ENCODE results near the gene RAB37. TPM values are rescaled to one million over a fixed set of nuclear protein-coding genes. Genes with fewer than 3 reads are reported as not detected.

The RAB37 gene
- total and polyA plus RNA-seq, 2 of the 13 experiments (the other 11 are each of a cell fraction or from before 2014, with no cell fraction given), result 0.91 to 3.7 TPM

DNA sequence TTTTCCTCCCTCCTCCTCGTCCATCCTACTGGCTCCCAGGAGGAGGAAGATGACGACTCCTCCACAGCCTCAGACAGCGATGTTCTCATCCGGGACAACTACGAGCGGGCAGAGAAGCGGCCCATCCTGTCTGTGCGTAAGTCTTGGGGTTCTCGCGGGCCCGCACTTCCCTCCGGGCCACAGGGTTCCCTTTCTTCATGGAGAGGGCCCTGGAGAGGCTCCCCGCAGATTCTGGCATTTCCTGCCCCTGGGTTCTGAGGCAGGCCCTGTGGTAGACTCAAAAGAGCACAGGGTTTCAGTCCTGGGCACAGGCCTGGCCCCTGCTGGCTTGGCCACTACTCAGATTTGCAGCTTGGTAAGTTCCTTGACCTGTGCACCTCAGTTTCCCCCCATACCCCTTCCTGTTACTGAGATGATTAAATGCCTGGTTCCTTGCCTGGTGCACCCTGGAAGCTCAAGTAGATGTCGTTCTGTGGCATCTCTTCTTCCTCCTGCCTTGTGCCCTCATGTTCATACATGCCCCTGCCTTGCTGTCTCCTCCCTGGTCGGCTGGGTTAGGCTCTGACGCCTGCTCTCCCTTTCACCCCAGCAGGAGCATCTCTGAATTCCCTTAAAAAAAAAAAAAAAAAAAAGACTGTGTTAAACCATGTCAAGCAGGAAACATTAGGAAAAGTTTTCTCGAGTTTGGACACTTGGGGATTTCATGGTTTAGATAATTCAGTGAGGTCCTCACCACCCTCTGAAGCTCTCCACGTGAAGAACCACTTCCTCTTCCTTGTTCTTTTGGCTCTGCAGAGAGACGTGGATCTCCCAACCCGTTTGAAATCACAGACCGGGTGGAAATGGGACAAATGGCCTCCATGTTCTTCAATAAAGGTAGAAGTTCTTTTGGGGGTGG is 53.4 kb downstream of the RAB37 start:
- FAIRE-seq, result no peak
- Histone ChIP-seq H3K9ac (ENCODE audit: insufficient read depth, low read depth, low read length) (no peak overlapping the region), H3K27me3 (ENCODE audit: control insufficient read depth in 1 of 2, insufficient read depth in 2 of 2, low read length in 2 of 2) (no peaks in the 10 kb centered on the region), H3K4me1 (ENCODE audit: insufficient read depth, low read length) (no peaks in the 10 kb centered on the region), H2AFZ (ENCODE audit: low read length) (no peak overlapping the region), H3K4me2 (ENCODE audit: low read depth, low read length) (no peak overlapping the region), H3K4me3 (replicated peaks in 1 of 3; ENCODE audit: insufficient read depth in 1 of 3, low read depth in 2 of 3, low read length in 3 of 3) (no peak overlapping the region), H3K79me2 (ENCODE audit: insufficient read depth, low read length) (no peaks in the 10 kb centered on the region), H3K9me3 (ENCODE audit: low read length) (no peaks in the 10 kb centered on the region), H3K27ac (ENCODE audit: extremely low read length, insufficient read depth, low read length) (no peak overlapping the region), H4K20me1 (ENCODE audit: insufficient read depth, low read length) (no peaks in the 10 kb centered on the region), H3K36me3 (replicated peaks in 1 of 2; ENCODE audit: control insufficient read depth in 1 of 2, insufficient read depth in 2 of 2, low read length in 2 of 2) (peaks cover 10 to 28% of the 10 kb centered on the region in 2 experiments)
- BruUV-seq (replicated peaks), result no TSS peak
- TF ChIP-seq, protein P1, sequence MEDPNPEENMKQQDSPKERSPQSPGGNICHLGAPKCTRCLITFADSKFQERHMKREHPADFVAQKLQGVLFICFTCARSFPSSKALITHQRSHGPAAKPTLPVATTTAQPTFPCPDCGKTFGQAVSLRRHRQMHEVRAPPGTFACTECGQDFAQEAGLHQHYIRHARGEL (CRISPR knock-in tag; IDR thresholded peaks at IDR 0.05), result no peak
- TF ChIP-seq ZNF280D (CRISPR knock-in tag; IDR thresholded peaks at IDR 0.05), result no peak
- CTCF ChIA-PET (ENCODE audit: low intra/inter-chr PET ratio, low total read pairs), result interaction anchor here (0.6 to 2.2 kb wide), 11 partner anchors 10 to 170 kb away, joined by 3 to 30 read pairs (median 9); partner anchors contain the start of genes GRIN2C and NHERF1
- POLR2A ChIA-PET, result interaction anchor here (0.7 kb wide), 1 partner anchor 40 kb away, joined by 3 read pairs; no protein-coding TSS in a partner anchor
- in situ Hi-C loops (cut with HindIII; ENCODE audit: extremely low pct_ligation_motif_present, low pct_unique_long_range_greater_than_20kb) (loop anchor here (5.0 kb wide), 1 partner anchor 72 kb away; no protein-coding TSS in a partner anchor), intact Hi-C loops (cut with micrococcal nuclease; ENCODE audit: unreplicated experiment) (loop anchor here (1.0 to 5.0 kb wide), 2 partner anchors 72 to 172 kb away; no protein-coding TSS in a partner anchor)
- ATAC-seq, result no peak
- no peak for DNase-seq (ENCODE audit: low spot score)
- WGBS (ENCODE audit: low lambda C conversion rate), result 90% methylated on average over 21 of the region's 21 CpGs

Measured in HepG2 (cell line).